Thoracic aorta (tissue), 2 donors: ENCODE data around the gene TMEM219. TPM values are rescaled to one million over a fixed set of nuclear protein-coding genes. Genes with fewer than 3 reads are reported as not detected.

ENCODE experiments used
- ATAC-seq: fragments of 150-250 bp; one replicate; pipeline ENCODE4 v1.8.0; 2017; ENCODE audit warnings: low read depth; ENCODE audit not compliant: insufficient number of reproducible peaks, low FRiP score
- DNase-seq: peaks from one replicate; pipeline ENCODE4 v3.0.0-alpha.2; 2020; ENCODE audit warnings: low spot score
- H3K27ac ChIP-seq, 2 donors: fragments of 200-600 bp; sonication (generic); 1 replicate in 1 of 2; 2 replicates in 1 of 2; pipeline ENCODE4 v1.5.1; 2016; ENCODE audit warnings: mild to moderate bottlenecking in 2 of 2, moderate library complexity in 2 of 2
- H3K27me3 ChIP-seq: fragments of 200-600 bp; sonication (generic); replicated peaks from 2 replicates; pipeline ENCODE4 v1.6.0; 2016; ENCODE audit warnings: mild to moderate bottlenecking; ENCODE audit not compliant: insufficient read depth
- H3K36me3 ChIP-seq: fragments of 200-600 bp; sonication (generic); one replicate; pipeline ENCODE4 v1.5.1; 2016
- H3K4me1 ChIP-seq, 2 donors: fragments of 200-600 bp; sonication (generic); 1 replicate in 1 of 2; 2 replicates in 1 of 2; pipeline versions ENCODE4 v1.5.1 to v1.6.0; 2016; ENCODE audit warnings: low read depth in 2 of 2, mild to moderate bottlenecking in 1 of 2; ENCODE audit not compliant: control insufficient read depth in 1 of 2
- H3K4me3 ChIP-seq: fragments of 200-600 bp; sonication (generic); 2 replicates; pipeline ENCODE4 v1.5.1; 2016; ENCODE audit warnings: mild to moderate bottlenecking
- H3K9me3 ChIP-seq: fragments of 200-600 bp; sonication (generic); 2 replicates; pipeline ENCODE4 v1.5.1; 2016
- total RNA-seq, 2 donors: library from RNA; depleted of rRNA; stranded (reverse); fragments of >200 nt; gene quantifications; one replicate each; pipeline versions ENCODE4 v1.1.0 to v1.2.3, GENCODE V29; 2016
- TF ChIP-seq, protein P1 (sequence below): fragments of 200-600 bp; sonication (generic); IDR thresholded peaks from one replicate; pipeline ENCODE4 v1.5.1; 2019; ENCODE audit warnings: antibody characterized with exemption

Gene TMEM219
- total RNA-seq, 2 donors from 2014 or later = 79.7 to 161 TPM

GRCh38 chr16:29963021-29963743, 1.3 kb downstream of the TMEM219 start:
- no peaks in the 10 kb centered on the region for H3K9me3 ChIP-seq
- H3K36me3 ChIP-seq = peaks cover 4% of the 10 kb centered on the region
- peak overlapping the region; percentile 71 for H3K4me3 ChIP-seq
- H3K27ac ChIP-seq = peak overlapping the region; percentile 83 to 93
- no peaks in the 10 kb centered on the region for H3K27me3 ChIP-seq
- no peak for ATAC-seq
- no peak for DNase-seq
- H3K4me1 ChIP-seq = peaks cover 3 to 17% of the 10 kb centered on the region in 2 donors
- TF ChIP-seq, protein P1, sequence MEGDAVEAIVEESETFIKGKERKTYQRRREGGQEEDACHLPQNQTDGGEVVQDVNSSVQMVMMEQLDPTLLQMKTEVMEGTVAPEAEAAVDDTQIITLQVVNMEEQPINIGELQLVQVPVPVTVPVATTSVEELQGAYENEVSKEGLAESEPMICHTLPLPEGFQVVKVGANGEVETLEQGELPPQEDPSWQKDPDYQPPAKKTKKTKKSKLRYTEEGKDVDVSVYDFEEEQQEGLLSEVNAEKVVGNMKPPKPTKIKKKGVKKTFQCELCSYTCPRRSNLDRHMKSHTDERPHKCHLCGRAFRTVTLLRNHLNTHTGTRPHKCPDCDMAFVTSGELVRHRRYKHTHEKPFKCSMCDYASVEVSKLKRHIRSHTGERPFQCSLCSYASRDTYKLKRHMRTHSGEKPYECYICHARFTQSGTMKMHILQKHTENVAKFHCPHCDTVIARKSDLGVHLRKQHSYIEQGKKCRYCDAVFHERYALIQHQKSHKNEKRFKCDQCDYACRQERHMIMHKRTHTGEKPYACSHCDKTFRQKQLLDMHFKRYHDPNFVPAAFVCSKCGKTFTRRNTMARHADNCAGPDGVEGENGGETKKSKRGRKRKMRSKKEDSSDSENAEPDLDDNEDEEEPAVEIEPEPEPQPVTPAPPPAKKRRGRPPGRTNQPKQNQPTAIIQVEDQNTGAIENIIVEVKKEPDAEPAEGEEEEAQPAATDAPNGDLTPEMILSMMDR = no peak

GRCh38 chr16:29968205-29968604, 6.3 kb downstream of the TMEM219 start:
- TF ChIP-seq, protein P1 = no peak
- H3K4me3 ChIP-seq = no peak overlapping the region
- H3K36me3 ChIP-seq = peaks cover 14% of the 10 kb centered on the region
- ATAC-seq = no peak
- no peak for DNase-seq
- H3K9me3 ChIP-seq = no peaks in the 10 kb centered on the region
- no peak overlapping the region for H3K27ac ChIP-seq
- peaks cover 0 to 14% of the 10 kb centered on the region in 2 donors for H3K4me1 ChIP-seq
- no peaks in the 10 kb centered on the region for H3K27me3 ChIP-seq

GRCh38 chr16:29971304-29971703, 9.4 kb downstream of the TMEM219 start:
- no peaks in the 10 kb centered on the region for H3K27me3 ChIP-seq
- no peak overlapping the region for H3K4me3 ChIP-seq
- H3K36me3 ChIP-seq = peaks cover 14% of the 10 kb centered on the region
- no peaks in the 10 kb centered on the region for H3K9me3 ChIP-seq
- no peak overlapping the region for H3K27ac ChIP-seq
- ATAC-seq = no peak
- no peak for DNase-seq
- TF ChIP-seq, protein P1 = no peak
- H3K4me1 ChIP-seq = peaks cover 16 to 25% of the 10 kb centered on the region in 2 donors

- Histone ChIP-seq H3K4me1 (peaks cover 20 to 37% of the 10 kb centered on the region in 2 donors), H3K27ac (no peak overlapping the region), H3K9me3 (no peaks in the 10 kb centered on the region), H3K27me3 (no peaks in the 10 kb centered on the region), H3K4me3 (no peak overlapping the region), H3K36me3 (peaks cover 14% of the 10 kb centered on the region)
- TF ChIP-seq, protein P1 = no peak
- no peak for ATAC-seq
- DNase-seq = no peak
These were observed 10.6 kb downstream of the TMEM219 start for GRCh38 chr16:29972500-29972899.

- ATAC-seq (no peak), DNase-seq (no peak)
- Histone ChIP-seq H3K36me3 (peaks cover 12% of the 10 kb centered on the region), H3K27me3 (no peaks in the 10 kb centered on the region), H3K9me3 (no peaks in the 10 kb centered on the region), H3K4me1 (peaks cover 20 to 39% of the 10 kb centered on the region in 2 donors), H3K27ac (no peak overlapping the region), H3K4me3 (peak overlapping the region; percentile 98)
- TF ChIP-seq, protein P1 = no peak
These were observed 11.1 kb downstream of the TMEM219 start for GRCh38 chr16:29972992-29973383.
